Transverse colon (tissue), 4 donors: ENCODE results near the gene PRKCD. TPM values are rescaled to one million over a fixed set of nuclear protein-coding genes. Genes with fewer than 3 reads are reported as not detected.
A peak's percentile ranks its signal among the peaks of the same experiment; 100 is the strongest.

Experiments used
- DNase-seq: peaks from one replicate; pipeline ENCODE4 v3.0.0-alpha.2; 2019
- H3K27ac ChIP-seq, 4 donors: fragments of 200-600 bp; sonication (generic); 2 replicates each; pipeline ENCODE4 v1.5.1; 2016 to 2018; ENCODE audit warnings: inconsistent platforms in 4 of 4
- H3K27me3 ChIP-seq: fragments of 200-600 bp; sonication (generic); 2 replicates; pipeline ENCODE4 v1.5.1; 2017; ENCODE audit warnings: inconsistent platforms
- H3K36me3 ChIP-seq, 4 donors: fragments of 200-600 bp; sonication (generic); 2 replicates each; pipeline ENCODE4 v1.5.1; 2017 to 2019; ENCODE audit warnings: inconsistent platforms in 4 of 4
- H3K4me1 ChIP-seq, 4 donors: fragments of 200-600 bp; sonication (generic); 2 replicates each; pipeline ENCODE4 v1.5.1; 2017 to 2020; ENCODE audit warnings: inconsistent platforms in 4 of 4
- H3K4me3 ChIP-seq, 4 donors: fragments of 200-600 bp; sonication (generic); 1 replicate in 1 of 4; 2 replicates in 3 of 4; pipeline versions ENCODE4 v1.5.1 to v1.6.1; 2017 to 2019; ENCODE audit warnings: inconsistent platforms in 4 of 4
- H3K9me3 ChIP-seq, 2 donors: fragments of 200-600 bp; sonication (generic); 2 replicates each; pipeline ENCODE4 v1.5.1; 2017 to 2019; ENCODE audit warnings: inconsistent platforms in 2 of 2
- EP300 ChIP-seq: sonication (generic); formaldehyde crosslinking; IDR thresholded peaks from one replicate; pipeline ENCODE4 v1.6.1; 2017; ENCODE audit warnings: antibody characterized with exemption, low read depth
- POLR2A ChIP-seq: fragments of 450-650 bp; IDR thresholded peaks from one replicate; pipeline ENCODE4 v1.6.1; 2016; ENCODE audit warnings: antibody characterized with exemption, mild to moderate bottlenecking, moderate library complexity
- POLR2AphosphoS5 ChIP-seq, 3 donors: sonication (generic); formaldehyde crosslinking; IDR thresholded peaks; one replicate each; pipeline ENCODE4 v1.6.1; 2016; ENCODE audit warnings: antibody characterized with exemption in 3 of 3
- WGBS, 2 donors: methylation state at CpG; one replicate each; pipeline ENCODE4 v1.1.5; 2018; ENCODE audit warnings: low coverage in 1 of 2; 5-methylcytosine and 5-hydroxymethylcytosine counted together
- in situ Hi-C, 4 donors: fragments of 200-750 bp; cut with MboI; loops; one replicate each; pipeline versions ENCODE4 v1.15.0 to v1.15.1; 2017; ENCODE audit warnings: low sequenced_read_pairs in 3 of 4, low pct_ligation_motif_present in 1 of 4, low pct_unique_long_range_greater_than_20kb in 1 of 4
- intact Hi-C: fragments of 100-400 bp; cut with DNase I; formaldehyde crosslinking; loops from one replicate; pipeline ENCODE4 v1.15.1; 2023; ENCODE audit warnings: low total_unique reads
- total RNA-seq, 4 donors: library from RNA; depleted of rRNA; stranded (reverse); fragments of >200 nt; gene quantifications; one replicate each; pipeline ENCODE4 v1.1.0, GENCODE V29; 2016
- TF ChIP-seq, protein P1 (sequence below), 5 experiments: fragments of 200-600 bp in 3 of 5; fragments of 450-650 bp in 2 of 5; sonication (generic) in 3 of 5; IDR thresholded peaks; 1 replicate in 2 of 5; 2 replicates in 3 of 5; pipeline ENCODE4 v1.5.1; 2016 to 2017; ENCODE audit warnings: antibody characterized with exemption in 5 of 5, inconsistent platforms in 3 of 5, mild to moderate bottlenecking in 2 of 5, moderate library complexity in 1 of 5

PRKCD gene
- total RNA-seq, 4 donors from 2014 or later = 43.8 to 78.9 (median 55.9) TPM

DNA sequence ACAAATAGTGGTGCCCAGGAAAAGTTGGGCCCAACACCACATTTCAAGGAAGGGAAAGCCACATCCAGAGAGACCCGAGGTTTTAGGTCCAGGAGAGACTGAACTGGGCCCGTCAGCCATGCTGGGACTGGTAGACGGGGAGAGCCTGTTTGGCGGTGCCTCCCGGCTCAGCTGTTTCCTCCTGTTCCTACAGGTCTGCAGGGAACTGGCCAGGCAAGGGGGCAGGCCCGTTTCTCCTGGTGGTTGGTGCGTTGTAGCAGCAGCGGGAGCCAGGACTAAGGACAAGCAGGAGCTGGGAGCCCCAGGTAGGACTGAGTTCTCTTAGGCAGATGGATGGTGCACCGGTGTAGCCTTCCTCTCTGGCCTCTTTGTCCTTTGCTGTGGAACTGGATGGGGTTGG lies 3.9 kb downstream of the PRKCD start:
- WGBS, 2 donors = 78% methylated on average over 9 of the region's 9 CpGs; no CpG with 5 or more reads in 1 of the 2 donors
- Histone ChIP-seq H3K4me3 (no peak overlapping the region), H3K27ac (no peak overlapping the region), H3K4me1 (peaks cover 17 to 56% (median 38%) of the 10 kb centered on the region in 4 donors), H3K9me3 (no peaks in the 10 kb centered on the region), H3K27me3 (no peaks in the 10 kb centered on the region), H3K36me3 (no peaks in the 10 kb centered on the region)
- no peak for DNase-seq
- intact Hi-C loops = no loop called here
- no peak for TF ChIP-seq POLR2AphosphoS5 (IDR thresholded peaks at IDR 0.05)
- TF ChIP-seq, protein P1, sequence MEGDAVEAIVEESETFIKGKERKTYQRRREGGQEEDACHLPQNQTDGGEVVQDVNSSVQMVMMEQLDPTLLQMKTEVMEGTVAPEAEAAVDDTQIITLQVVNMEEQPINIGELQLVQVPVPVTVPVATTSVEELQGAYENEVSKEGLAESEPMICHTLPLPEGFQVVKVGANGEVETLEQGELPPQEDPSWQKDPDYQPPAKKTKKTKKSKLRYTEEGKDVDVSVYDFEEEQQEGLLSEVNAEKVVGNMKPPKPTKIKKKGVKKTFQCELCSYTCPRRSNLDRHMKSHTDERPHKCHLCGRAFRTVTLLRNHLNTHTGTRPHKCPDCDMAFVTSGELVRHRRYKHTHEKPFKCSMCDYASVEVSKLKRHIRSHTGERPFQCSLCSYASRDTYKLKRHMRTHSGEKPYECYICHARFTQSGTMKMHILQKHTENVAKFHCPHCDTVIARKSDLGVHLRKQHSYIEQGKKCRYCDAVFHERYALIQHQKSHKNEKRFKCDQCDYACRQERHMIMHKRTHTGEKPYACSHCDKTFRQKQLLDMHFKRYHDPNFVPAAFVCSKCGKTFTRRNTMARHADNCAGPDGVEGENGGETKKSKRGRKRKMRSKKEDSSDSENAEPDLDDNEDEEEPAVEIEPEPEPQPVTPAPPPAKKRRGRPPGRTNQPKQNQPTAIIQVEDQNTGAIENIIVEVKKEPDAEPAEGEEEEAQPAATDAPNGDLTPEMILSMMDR (IDR thresholded peaks at IDR 0.05) = no peak
- TF ChIP-seq POLR2A = no peak
- TF ChIP-seq EP300 = no peak
- in situ Hi-C loops = no loop called here

- in situ Hi-C loops (no loop called here), intact Hi-C loops (no loop called here)
- DNase-seq = no peak
- no peaks in the 10 kb centered on the region for H3K9me3 ChIP-seq
- peaks cover 11 to 59% (median 38%) of the 10 kb centered on the region in 4 donors for H3K4me1 ChIP-seq
- H3K4me3 ChIP-seq = no peak overlapping the region
- H3K27ac ChIP-seq = peak overlapping the region; percentile 23 to 71 (median 45)
- no peaks in the 10 kb centered on the region for H3K36me3 ChIP-seq
- TF ChIP-seq, protein P1 (IDR thresholded peaks at IDR 0.05) = no peak
- TF ChIP-seq POLR2AphosphoS5 (IDR thresholded peaks at IDR 0.05) = no peak
- no peak for TF ChIP-seq EP300
- TF ChIP-seq POLR2A = no peak
- WGBS, 2 donors = 84% methylated on average over 4 of the region's 4 CpGs; no CpG with 5 or more reads in 1 of the 2 donors
- no peaks in the 10 kb centered on the region for H3K27me3 ChIP-seq
These were observed 5.2 kb downstream of the PRKCD start for GRCh38 chr3:53166206-53166605.

DNA sequence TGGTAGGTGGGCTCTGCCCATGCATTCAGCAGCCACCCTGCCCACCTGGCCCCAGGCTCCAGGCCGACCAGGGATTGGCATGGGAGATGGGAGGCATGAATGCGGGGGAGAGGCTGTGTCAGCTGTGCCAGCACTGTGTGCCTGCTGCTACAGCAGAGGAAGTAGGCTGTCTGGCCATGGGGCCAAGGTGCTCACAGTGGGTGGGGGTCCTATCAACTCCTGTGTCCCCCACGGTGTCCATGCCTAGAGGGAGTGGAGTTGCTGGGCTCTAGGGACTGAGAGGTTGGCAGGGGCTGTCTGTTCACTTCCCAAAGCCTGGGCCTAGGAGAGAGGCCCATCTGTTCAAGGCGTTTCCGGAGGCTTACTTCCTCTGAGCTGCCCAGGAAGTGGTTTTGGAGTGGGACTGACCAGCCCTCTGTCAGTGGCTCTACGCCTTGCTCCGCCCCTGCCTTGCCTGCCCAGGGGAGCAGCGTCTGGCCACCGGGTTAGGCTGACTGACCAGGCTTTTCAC lies 5.8 kb downstream of the PRKCD start:
- Histone ChIP-seq H3K27ac (peak overlapping the region; percentile 23 to 71 (median 45)), H3K9me3 (no peaks in the 10 kb centered on the region), H3K4me1 (peaks cover 11 to 66% (median 39%) of the 10 kb centered on the region in 4 donors), H3K27me3 (no peaks in the 10 kb centered on the region), H3K36me3 (no peaks in the 10 kb centered on the region), H3K4me3 (no peak overlapping the region)
- WGBS, 2 donors = 57% methylated on average over 7 of the region's 9 CpGs; no CpG with 5 or more reads in 1 of the 2 donors
- intact Hi-C loops = no loop called here
- in situ Hi-C loops = no loop called here
- peak; percentile 69 for DNase-seq
- no peak for TF ChIP-seq EP300
- TF ChIP-seq POLR2AphosphoS5 (IDR thresholded peaks at IDR 0.05) = peak in 1 of 3 donors; percentile 32

GRCh38 chr3:53167418-53168174 lies 6.6 kb downstream of the PRKCD start:
- no peak for DNase-seq
- Histone ChIP-seq H3K4me1 (peaks cover 11 to 60% (median 35%) of the 10 kb centered on the region in 4 donors), H3K4me3 (no peak overlapping the region), H3K27ac (peak overlapping the region; percentile 23 to 71 (median 45)), H3K36me3 (no peaks in the 10 kb centered on the region), H3K9me3 (no peaks in the 10 kb centered on the region), H3K27me3 (no peaks in the 10 kb centered on the region)
- in situ Hi-C loops (no loop called here), intact Hi-C loops (no loop called here)
- 80 to 100% methylated on average over 2 to 7 of the region's 7 CpGs for WGBS, 2 donors
- TF ChIP-seq POLR2AphosphoS5 (IDR thresholded peaks at IDR 0.05) (no peak), EP300 (no peak)
- TF ChIP-seq, protein P1 (IDR thresholded peaks at IDR 0.05) = no peak
